Heart left ventricle (tissue), 13 donors: ENCODE measurements around the gene CCDC85C.

ENCODE experiments used
- CTCF ChIP-seq, 12 donors: fragments of 200-600 bp; sonication (generic) in 4 of 12; IDR thresholded peaks; one replicate each; pipeline versions ENCODE4 v1.5.0 to v1.8.0; 2018 to 2022; ENCODE audit warnings: antibody characterized with exemption in 12 of 12, mild to moderate bottlenecking in 5 of 12
- POLR2A ChIP-seq, 2 donors: fragments of 450-650 bp; IDR thresholded peaks; one replicate each; pipeline ENCODE4 v1.6.1; 2017; ENCODE audit warnings: antibody characterized with exemption in 2 of 2, mild to moderate bottlenecking in 2 of 2, moderate library complexity in 2 of 2
- donor health status: ischemic (EF 13 %, LVEDD 7.1; RV severe dilation, severe dysfunction).
- donor health status: DM: no; HTN: yes; CAD: no.
- donor health status: DM: no; HTN: no; CAD: no.
- donor health status: ischemic (EF 25% LVEDD 6.9; RV normal size, moderate dysfunction).
- donor health status: ischemic (EF 25% LVEDD 5.7; RV mildly dilated, moderate dysfunction).
- donor health status: ischemic (EF 35%, LVEDD 5.7; RV mildly dilated, moderate dysfunction).
- donor health status: nonischemic (EF 11% LVEDD 7.7; RV severe dilation, severe dysfunction).
- donor health status: DM: yes; HTN: yes; CAD: no.
- donor health status: PGD.
- donor health status: ischemic (EF 29% LVEDD 5.4; RV normal size, mild dysfunction).
- donor health status: nonischemic (EF 23%, LVEDD 6.1; RV moderate dilation, normal function).

DNA sequence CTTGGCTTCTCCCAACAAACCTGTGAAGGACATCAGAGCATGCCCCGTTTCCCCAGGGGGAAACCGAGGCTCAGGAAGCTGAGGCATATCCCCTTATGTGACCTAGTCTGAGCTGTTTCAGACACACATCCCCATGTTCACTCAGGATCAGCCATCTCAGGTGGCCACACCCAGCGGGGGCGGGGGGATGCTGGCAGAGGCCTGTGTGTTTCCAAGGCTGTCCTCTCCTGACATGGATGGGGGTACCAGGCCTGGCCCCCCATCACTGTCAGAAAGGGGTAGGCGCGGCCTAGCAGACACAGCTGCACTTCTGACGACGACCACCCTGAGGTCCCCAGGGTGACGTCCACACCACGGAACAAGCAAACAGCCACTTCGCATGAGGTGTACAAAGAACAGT is 22.1 kb downstream of the CCDC85C start:
- TF ChIP-seq CTCF (IDR thresholded peaks at IDR 0.05) (no peak), POLR2A (IDR thresholded peaks at IDR 0.05) (no peak)
